Measurements from ENCODE around the gene COX4I2. TPM values are rescaled to one million over a fixed set of nuclear protein-coding genes. Genes with fewer than 3 reads are reported as not detected.
A peak's percentile ranks its signal among the peaks of the same experiment; 100 is the strongest.
"Not testable (repeated sequence)": the region's sequence is repeated elsewhere in the genome, so short reads cannot be mapped to it uniquely, and the experiment has no call there.

COX4I2 gene
- total RNA-seq, 1 experiment from 2014 or later: not detected

DNA sequence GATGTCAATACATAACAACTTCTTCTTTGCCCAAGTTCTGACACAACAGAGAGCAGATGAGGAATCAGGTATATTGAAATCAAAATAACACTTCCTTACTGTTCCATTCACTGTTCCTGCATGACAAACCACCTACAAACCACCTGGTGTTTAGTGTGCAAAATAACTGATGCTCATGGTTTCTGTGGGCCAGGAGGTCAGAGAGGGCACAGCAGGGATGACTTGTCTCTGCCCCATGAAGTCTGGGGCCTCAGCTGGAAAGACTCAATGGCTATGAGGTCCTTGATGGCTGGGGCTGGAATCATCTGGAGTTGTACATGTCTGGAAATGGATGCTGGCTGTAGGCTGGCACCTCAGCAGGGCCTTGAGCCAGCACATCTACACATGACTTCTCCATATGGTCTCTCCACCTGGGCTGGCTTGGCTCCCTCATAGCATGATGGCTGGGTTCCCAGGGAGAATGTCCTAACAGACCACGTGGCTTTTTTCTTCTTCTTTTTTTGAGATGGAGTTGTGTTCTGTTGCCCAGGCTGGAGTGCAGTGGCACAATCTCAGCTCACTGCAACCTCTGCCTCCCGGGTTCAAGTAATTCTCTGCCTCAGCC, 7.4 kb upstream of the COX4I2 start:
- Histone ChIP-seq H3K9me3 (replicated peaks) (no peaks in the 10 kb centered on the region), H3K4me3 (no peak overlapping the region), H3K27ac (no peak overlapping the region), H3K27me3 (no peaks in the 10 kb centered on the region; the same call in 1 of the 2 replicates), H3K4me1 (no peaks in the 10 kb centered on the region), H3K36me3 (no peaks in the 10 kb centered on the region)
- DNase-seq: no peak

DNA sequence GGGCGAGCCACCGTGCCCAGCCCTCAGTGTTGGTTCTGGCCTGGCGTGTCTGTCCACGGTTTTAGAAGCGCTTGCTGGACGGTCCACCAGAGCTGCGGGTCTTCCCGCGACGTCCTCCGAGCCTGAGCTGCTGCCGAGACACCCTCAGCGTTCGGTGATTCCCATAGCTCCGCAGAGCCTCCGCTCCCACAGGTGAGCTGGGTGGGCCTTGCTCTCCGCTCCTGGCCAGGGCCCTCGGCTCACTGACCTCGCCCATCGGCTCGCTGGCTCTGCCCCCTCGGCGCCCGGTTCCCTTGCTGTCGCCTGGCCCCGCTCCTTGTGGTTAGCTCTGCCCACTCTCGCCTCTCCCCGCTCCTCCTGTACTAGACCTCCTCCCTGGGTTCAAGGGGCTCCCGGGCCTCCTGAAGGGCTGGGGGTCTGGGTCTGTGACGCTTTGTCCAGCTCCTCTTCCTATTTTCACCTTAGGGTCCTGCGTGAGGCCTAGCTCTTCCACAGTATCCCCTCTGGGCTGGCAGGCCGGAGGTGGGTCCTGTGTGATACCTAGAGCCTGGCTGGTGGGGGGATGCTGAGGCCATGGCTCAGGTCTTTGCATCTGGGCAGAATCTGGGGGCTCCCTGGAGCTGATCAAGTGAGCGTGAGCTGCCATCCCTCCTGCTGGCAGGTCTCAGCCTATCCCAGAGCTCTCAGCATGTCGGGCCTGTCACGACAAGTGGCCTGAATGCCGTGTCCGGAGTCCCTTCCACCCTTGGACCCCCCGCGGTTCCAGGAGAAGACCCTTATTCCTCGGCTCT, 5.0 kb upstream of the COX4I2 start:
- Histone ChIP-seq H3K27ac (no peak overlapping the region), H3K4me1 (no peaks in the 10 kb centered on the region), H3K9me3 (replicated peaks) (no peaks in the 10 kb centered on the region), H3K36me3 (no peaks in the 10 kb centered on the region), H3K27me3 (no peaks in the 10 kb centered on the region; the same call in 1 of the 2 replicates), H3K4me3 (no peak overlapping the region)
- no peak for DNase-seq

DNA sequence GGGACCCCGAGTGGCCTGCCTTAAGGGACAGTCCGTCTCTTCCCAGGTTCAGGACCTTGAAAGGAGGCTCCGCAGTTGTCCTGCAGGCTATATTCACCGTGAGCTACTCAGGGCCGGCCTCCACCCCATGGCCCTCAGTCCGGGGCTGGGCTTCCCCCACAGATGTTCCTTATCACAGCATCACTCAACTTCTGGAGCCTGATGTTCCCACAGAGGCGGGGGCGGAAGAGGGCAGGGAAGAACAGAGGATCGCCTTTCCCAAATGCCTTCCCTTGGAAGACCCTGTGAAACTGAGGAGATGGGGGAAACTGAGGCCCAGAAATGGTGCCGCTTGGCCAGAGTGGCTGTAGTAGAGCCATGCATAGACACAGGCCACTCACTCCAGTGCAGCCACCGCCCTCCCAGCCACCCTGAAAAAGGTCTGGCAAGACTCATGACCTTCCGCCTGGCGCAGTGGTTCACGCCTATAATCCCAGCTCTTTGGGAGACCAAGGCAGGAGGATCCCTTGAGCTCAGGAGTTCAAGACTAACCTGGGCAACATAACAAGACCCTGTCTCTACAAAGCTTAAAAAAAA, 4.3 kb upstream of the COX4I2 start:
- no peaks in the 10 kb centered on the region for H3K36me3 ChIP-seq
- H3K9me3 ChIP-seq (replicated peaks): no peaks in the 10 kb centered on the region
- no peaks in the 10 kb centered on the region for H3K4me1 ChIP-seq
- H3K4me3 ChIP-seq: no peak overlapping the region
- H3K27me3 ChIP-seq: no peaks in the 10 kb centered on the region; the same call in 1 of the 2 replicates
- no peak overlapping the region for H3K27ac ChIP-seq
- no peak for DNase-seq

DNA sequence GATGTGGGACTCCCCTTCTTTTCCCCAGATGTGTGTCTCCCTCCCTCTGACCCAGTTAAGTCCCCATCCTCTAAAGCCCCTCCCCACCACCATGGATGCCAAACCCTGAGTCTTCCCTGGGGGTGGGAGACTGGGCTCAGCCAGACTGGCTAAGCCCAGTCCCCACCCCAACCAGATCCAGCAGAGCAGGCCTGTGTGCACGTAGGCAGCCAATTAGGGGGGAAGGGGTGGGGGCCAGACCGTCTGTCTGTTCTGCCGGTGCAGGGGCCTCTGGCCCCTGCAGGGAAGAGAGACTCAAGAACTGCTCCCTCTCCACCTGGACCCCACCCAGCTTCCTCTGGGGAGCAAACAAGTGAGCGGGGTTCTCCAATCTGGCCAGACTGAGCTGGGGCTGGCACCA, 605 bp downstream of the COX4I2 start:
- Histone ChIP-seq H3K9me3 (replicated peaks) (no peaks in the 10 kb centered on the region), H3K27me3 (no peaks in the 10 kb centered on the region; the same call in 1 of the 2 replicates), H3K27ac (no peak overlapping the region), H3K4me3 (no peak overlapping the region), H3K36me3 (no peaks in the 10 kb centered on the region), H3K4me1 (no peaks in the 10 kb centered on the region)
- no peak for DNase-seq

DNA sequence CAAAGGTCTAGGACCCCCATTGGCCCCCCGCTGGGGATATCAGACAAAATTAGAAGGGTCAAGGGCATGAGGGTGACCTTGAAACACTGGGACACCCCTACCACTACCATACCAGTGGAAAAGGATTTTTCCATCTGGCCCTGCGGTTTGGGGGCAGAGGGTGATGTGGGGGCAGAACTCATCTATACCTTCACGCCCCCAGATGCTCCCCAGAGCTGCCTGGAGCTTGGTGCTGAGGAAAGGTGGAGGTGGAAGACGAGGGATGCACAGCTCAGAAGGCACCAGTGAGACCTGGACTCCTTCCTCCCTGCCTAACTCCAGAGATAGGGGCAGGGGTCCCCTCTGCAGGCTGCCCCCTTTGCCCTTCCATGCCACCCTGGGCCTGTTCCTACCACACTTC, 1.1 kb downstream of the COX4I2 start:
- Histone ChIP-seq H3K4me3 (no peak overlapping the region), H3K27me3 (no peaks in the 10 kb centered on the region; the same call in 1 of the 2 replicates), H3K36me3 (no peaks in the 10 kb centered on the region), H3K4me1 (no peaks in the 10 kb centered on the region), H3K27ac (no peak overlapping the region), H3K9me3 (replicated peaks) (no peaks in the 10 kb centered on the region)
- DNase-seq: no peak

DNA sequence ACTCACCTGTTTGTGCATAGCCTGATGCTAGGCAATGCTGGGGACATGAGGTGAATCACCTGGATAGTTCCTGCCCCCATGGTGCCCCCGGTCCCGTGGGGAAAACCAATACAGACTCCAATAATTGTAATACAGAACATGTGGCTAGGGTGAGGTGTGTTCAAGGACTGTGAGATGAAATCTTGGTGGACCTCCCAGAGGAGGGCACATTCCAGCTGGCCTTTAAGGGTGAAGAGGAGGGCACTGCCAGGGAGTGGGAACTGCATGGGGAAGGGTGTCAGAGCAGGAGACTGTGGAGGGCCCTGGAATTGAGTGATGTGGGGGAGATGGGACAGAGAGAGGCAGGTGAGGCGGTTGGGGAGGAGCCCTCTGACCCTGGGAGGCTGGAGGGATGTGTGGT, 2.5 kb downstream of the COX4I2 start:
- no peak for DNase-seq
- H3K27ac ChIP-seq: no peak overlapping the region
- no peaks in the 10 kb centered on the region for H3K36me3 ChIP-seq
- H3K4me3 ChIP-seq: no peak overlapping the region
- H3K9me3 ChIP-seq (replicated peaks): no peaks in the 10 kb centered on the region
- peaks cover 5% of the 10 kb centered on the region; the same call in 1 of the 2 replicates for H3K4me1 ChIP-seq
- H3K27me3 ChIP-seq: no peaks in the 10 kb centered on the region; the same call in 1 of the 2 replicates

DNA sequence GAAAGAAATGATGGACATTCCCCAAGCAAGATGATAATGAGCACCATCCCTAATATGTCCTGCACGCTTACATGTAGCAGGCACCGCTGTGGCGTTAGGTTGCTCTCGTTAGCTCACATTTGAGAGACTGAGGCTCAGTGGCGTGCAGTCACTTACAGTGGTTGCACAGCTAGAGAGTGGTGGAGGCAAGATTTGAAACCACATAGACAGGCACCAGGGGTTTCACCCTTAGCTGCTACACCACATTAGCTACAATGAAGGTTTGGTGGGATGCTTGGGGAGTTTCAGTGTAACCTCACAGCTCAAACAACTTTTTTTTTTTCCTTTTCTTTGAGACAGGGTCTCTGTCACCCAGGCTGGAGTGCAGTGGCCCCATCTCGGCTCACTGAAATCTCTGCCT, 3.7 kb downstream of the COX4I2 start:
- Histone ChIP-seq H3K4me1 (peaks cover 5% of the 10 kb centered on the region; the same call in 1 of the 2 replicates), H3K4me3 (no peak overlapping the region), H3K9me3 (replicated peaks) (no peaks in the 10 kb centered on the region), H3K36me3 (no peaks in the 10 kb centered on the region), H3K27ac (no peak overlapping the region), H3K27me3 (no peaks in the 10 kb centered on the region; the same call in 1 of the 2 replicates)
- DNase-seq: no peak

DNA sequence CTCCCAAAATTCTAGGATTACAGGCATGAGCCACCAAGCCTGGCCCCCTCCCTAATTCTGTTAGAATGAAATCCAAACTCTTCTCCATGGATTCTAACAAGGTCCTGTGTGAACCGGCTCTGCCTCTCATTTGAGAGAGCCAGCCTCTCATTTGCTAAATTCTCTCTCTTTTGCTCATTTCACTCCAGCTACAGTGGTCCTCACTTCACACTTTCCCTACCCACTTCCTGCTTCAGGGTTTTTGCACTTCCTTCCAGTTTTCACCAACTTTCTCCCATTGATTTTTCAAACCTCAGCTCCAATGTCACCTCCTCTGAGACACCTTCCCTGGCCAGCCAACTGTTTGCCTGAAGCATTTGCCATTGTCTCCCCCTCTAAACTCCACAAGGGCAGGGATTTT, 5.1 kb downstream of the COX4I2 start:
- no peaks in the 10 kb centered on the region for H3K36me3 ChIP-seq
- no peaks in the 10 kb centered on the region for H3K9me3 ChIP-seq (replicated peaks)
- H3K27ac ChIP-seq: no peak overlapping the region
- no peaks in the 10 kb centered on the region; the same call in 1 of the 2 replicates for H3K27me3 ChIP-seq
- no peak overlapping the region for H3K4me3 ChIP-seq
- DNase-seq: no peak
- H3K4me1 ChIP-seq: peaks cover 5% of the 10 kb centered on the region; the same call in 1 of the 2 replicates

DNA sequence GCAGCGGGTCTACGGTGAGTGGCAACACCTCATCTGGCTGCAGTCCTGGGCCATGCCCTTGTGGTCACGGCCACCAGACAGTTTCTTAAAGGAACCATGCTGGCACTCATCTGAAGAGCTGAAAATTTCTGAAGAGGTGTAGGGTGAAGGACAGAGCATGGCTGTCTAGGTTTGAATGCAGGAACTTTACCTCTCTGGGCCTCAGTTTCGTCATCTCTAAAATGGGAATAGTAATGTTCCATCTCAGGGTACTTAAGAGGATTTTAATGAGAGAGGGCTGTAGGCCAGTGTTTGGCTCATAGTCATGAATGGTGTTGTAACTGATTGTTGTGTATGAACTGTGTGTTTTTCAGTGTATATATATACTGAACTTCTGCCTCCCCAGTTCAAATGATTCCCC, 5.8 kb downstream of the COX4I2 start:
- no peak overlapping the region for H3K27ac ChIP-seq
- H3K4me1 ChIP-seq: peaks cover 5% of the 10 kb centered on the region; the same call in 1 of the 2 replicates

DNA sequence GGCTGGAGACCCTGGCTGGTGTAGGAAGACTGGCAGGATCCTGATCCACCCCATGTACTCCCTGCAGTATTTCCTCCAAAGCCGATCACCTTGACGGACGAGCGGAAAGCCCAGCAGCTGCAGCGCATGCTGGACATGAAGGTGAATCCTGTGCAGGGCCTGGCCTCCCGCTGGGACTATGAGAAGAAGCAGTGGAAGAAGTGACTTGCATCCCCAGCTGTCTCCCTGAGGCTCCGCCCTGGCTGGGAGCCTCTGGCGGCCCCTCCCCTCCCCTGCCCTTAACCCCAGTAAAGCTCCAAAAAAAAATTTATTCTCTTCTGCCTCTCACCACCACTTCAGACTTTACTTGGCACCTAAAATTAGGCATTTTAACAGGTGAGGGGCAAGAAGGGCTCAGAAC, 7.0 kb downstream of the COX4I2 start:
- peak; percentile 92 to 94 for DNase-seq
- H3K27me3 ChIP-seq: no peaks in the 10 kb centered on the region; the same call in 1 of the 2 replicates
- H3K27ac ChIP-seq: no peak overlapping the region
- H3K9me3 ChIP-seq (replicated peaks): no peaks in the 10 kb centered on the region
- H3K4me1 ChIP-seq: peaks cover 5% of the 10 kb centered on the region; the same call in 1 of the 2 replicates
- H3K36me3 ChIP-seq: no peaks in the 10 kb centered on the region
- no peak overlapping the region for H3K4me3 ChIP-seq

More for the DNA sequence above, 5.8 kb downstream of the COX4I2 start:
- H3K36me3 ChIP-seq: no peaks in the 10 kb centered on the region
- no peak for DNase-seq
- no peak overlapping the region for H3K4me3 ChIP-seq
- H3K27me3 ChIP-seq: no peaks in the 10 kb centered on the region; the same call in 1 of the 2 replicates
- no peaks in the 10 kb centered on the region for H3K9me3 ChIP-seq (replicated peaks)

DNA sequence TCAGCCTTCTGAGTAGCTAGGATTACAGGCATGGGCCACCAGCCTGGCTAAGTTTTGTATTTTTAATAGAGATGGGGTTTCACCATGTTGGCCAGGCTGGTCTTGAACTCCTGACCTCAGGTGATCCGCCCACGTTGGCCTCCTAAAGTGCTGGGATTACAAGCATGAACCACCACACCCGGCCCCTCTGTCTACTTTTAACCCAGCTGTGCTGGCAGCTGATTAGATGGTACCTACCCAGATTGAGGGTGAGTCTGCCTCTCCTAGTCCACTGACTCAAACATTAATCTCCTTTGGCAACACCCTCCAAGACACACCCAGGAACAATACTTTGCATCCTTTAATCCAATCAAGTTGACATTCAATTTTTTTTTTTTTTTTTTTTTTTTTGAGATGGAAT, 10.4 kb downstream of the COX4I2 start:
- H3K27me3 ChIP-seq; H3K4me3 ChIP-seq; DNase-seq; H3K27ac ChIP-seq; H3K4me1 ChIP-seq; H3K36me3 ChIP-seq; H3K9me3 ChIP-seq (replicated peaks): not testable (repeated sequence)

DNA sequence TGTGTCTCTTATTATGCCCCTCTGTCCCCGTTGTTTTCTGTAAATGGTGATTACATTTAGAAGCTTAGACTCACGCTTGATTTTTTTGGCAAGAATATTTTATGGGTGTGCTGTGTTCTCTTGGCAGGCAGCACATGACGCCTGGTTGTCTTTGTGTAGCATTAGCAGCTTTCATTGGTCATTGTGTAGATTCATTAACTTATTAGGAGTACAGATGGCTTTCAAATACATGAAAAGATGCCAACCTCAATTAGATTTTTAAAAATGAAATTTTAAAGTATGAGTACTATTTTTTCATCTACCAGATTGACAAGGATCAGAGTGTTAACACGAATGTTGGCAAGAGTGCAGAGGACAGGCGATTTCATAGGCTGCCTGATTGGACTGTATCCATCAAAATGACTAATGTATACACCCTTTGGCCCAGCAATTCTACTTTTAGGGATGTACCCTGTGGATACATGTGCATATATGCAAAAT, 15.2 kb downstream of the COX4I2 start:
- peaks cover 8% of the 10 kb centered on the region; the same call in 1 of the 2 replicates for H3K27me3 ChIP-seq
- H3K4me3 ChIP-seq: no peak overlapping the region
- DNase-seq: no peak
- no peaks in the 10 kb centered on the region for H3K9me3 ChIP-seq (replicated peaks)
- no peaks in the 10 kb centered on the region for H3K4me1 ChIP-seq
- H3K27ac ChIP-seq: no peak overlapping the region
- no peaks in the 10 kb centered on the region for H3K36me3 ChIP-seq

DNA sequence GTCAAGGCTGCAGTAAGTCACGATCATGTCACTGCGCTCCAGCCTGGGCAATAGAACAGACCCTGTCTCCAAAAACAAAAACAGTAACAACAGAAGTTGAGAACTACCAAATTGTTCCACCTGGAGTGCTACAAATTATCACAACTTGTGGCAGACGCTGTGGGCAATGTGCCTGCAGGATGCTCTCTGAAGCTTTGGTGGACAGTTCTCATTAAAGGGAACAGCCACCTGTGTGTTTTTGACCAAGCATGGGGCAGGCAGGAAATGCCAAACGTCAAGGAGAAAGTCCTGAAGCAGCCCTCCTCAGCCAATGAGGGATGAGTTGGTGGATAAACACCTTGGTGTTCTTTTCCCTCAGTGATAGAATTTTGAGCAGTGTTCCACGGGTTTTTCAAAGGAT, 15.8 kb downstream of the COX4I2 start:
- Histone ChIP-seq H3K4me3 (no peak overlapping the region), H3K36me3 (no peaks in the 10 kb centered on the region), H3K27ac (no peak overlapping the region), H3K4me1 (no peaks in the 10 kb centered on the region), H3K27me3 (peaks cover 8% of the 10 kb centered on the region; the same call in 1 of the 2 replicates), H3K9me3 (replicated peaks) (no peaks in the 10 kb centered on the region)
- DNase-seq: no peak

DNA sequence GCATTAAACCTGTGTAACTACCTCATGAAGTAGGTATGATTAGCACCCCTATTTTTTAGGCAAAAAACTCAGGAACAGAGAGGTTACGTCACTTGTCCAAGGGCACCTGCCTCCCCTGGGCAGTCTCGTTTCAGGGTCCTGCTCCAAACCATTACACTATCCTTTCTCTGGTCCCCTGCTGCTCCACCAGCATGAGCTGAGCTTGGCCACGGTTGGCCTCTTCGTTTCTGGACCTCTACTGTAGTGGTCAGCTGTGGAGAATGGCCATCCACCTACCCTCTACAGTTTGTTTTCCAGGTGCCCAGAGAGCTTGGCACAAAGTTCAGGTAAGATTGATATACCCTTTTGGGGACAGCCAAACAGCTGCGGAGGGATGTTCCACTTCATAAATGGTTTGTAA, 16.8 kb downstream of the COX4I2 start:
- no peaks in the 10 kb centered on the region for H3K4me1 ChIP-seq
- DNase-seq: no peak
- peaks cover 8% of the 10 kb centered on the region; the same call in 1 of the 2 replicates for H3K27me3 ChIP-seq
- no peaks in the 10 kb centered on the region for H3K9me3 ChIP-seq (replicated peaks)
- no peak overlapping the region for H3K27ac ChIP-seq
- H3K36me3 ChIP-seq: no peaks in the 10 kb centered on the region
- H3K4me3 ChIP-seq: no peak overlapping the region

Data from SJCRH30 (cell line).